Activated CD4-positive, alpha-beta memory T cell treated with anti-CD3 and anti-CD28 coated beads for 36 hours (primary cell): Measurements from ENCODE around the gene DCANP1. TPM values are rescaled to one million over a fixed set of nuclear protein-coding genes. Genes with fewer than 3 reads are reported as not detected.

ENCODE experiments used
- CTCF ChIA-PET: fragments of 350-600 bp; sonication (Branson Sonifier 250); formaldehyde crosslinking; loops from one replicate; lab custom pipeline; 2021; ENCODE audit warnings: antibody characterized with exemption, inconsistent platforms; lab: Charles Lee
- POLR2A ChIA-PET: fragments of 350-600 bp; sonication (Branson Sonifier 250); formaldehyde crosslinking; loops from one replicate; lab custom pipeline; 2021; ENCODE audit warnings: antibody characterized with exemption; lab: Charles Lee
- DNase-seq: peaks from one replicate; pipeline ENCODE4 v3.0.0-alpha.2; 2020
- H3K27ac Mint-ChIP-seq: one replicate; pipeline ENCODE4 v1.8.0; 2021; ENCODE audit warnings: mixed read lengths
- H3K27me3 Mint-ChIP-seq: one replicate; pipeline ENCODE4 v1.8.0; 2021; ENCODE audit warnings: mixed read lengths
- H3K36me3 Mint-ChIP-seq: one replicate; pipeline ENCODE4 v1.8.0; 2021; ENCODE audit warnings: mixed read lengths
- H3K4me1 Mint-ChIP-seq: one replicate; pipeline ENCODE4 v1.8.0; 2021; ENCODE audit warnings: low read depth, mixed read lengths
- H3K4me3 Mint-ChIP-seq: one replicate; pipeline ENCODE4 v1.8.0; 2021; ENCODE audit warnings: mild to moderate bottlenecking, mixed read lengths
- H3K9me3 Mint-ChIP-seq: one replicate; pipeline ENCODE4 v1.8.0; 2021; ENCODE audit warnings: mixed read lengths
- intact Hi-C: fragments of 100-400 bp; cut with micrococcal nuclease; formaldehyde crosslinking; loops from one replicate; pipeline ENCODE4 v1.15.1; 2023
- total RNA-seq, 2 experiments: library from RNA; stranded (reverse); gene quantifications; one replicate each; pipeline ENCODE4 v1.2.3, GENCODE V29; 2021

Gene DCANP1
- total RNA-seq, 2 experiments from 2014 or later = not detected

DNA sequence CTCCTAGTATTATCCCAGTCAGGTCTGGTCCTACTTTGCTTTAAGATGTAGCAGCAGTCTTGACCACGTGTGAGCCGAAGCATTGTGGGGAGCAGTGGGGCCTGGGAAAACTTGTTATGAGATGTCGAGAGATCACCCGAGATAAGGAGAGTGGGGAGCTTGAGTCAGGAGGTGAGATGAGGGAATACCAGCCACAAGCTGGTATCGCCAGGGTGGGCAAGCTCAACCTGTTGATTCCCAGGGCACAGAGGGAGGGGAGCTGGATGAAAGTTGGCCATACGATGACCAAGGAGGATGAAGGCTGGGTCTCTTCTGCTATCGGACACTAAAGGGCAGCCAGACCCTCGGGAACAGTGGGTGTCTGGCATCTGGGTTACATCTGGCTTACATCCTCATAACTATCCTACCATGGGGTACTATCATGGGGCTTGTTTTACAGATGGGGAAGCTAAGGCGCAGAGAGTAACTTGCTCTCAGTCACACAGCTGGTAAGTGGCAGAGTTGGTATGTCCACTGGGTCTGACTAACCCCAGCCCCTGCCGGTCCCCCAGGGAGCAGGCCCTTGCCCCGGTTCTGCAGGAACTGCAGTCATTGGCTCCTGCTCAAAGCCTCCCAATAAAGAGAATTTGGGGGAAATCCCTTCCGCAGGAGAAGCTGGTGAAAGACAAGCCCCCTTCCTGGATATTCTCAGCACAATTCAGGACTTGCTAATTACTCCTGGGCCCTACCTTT lies 18.4 kb upstream of the DCANP1 start:
- Mint-ChIP-seq H3K4me1 (peaks cover 5% of the 10 kb centered on the region), H3K27ac (no peak overlapping the region), H3K9me3 (no peaks in the 10 kb centered on the region), H3K4me3 (no peak overlapping the region), H3K27me3 (peaks cover 30% of the 10 kb centered on the region), H3K36me3 (no peaks in the 10 kb centered on the region)
- DNase-seq = no peak
- ChIA-PET CTCF (interaction anchor here (0.6 to 14.2 kb wide), 15 partner anchors 9 to 364 kb away, joined by 3 to 434 read pairs (median 5); partner anchors contain the start of gene CXCL14), POLR2A (no interaction called here)
- intact Hi-C loops = loop anchor here (1.0 to 10.0 kb wide), 2 partner anchors 87 to 369 kb away; partner anchors contain the start of gene SLC25A48

DNA sequence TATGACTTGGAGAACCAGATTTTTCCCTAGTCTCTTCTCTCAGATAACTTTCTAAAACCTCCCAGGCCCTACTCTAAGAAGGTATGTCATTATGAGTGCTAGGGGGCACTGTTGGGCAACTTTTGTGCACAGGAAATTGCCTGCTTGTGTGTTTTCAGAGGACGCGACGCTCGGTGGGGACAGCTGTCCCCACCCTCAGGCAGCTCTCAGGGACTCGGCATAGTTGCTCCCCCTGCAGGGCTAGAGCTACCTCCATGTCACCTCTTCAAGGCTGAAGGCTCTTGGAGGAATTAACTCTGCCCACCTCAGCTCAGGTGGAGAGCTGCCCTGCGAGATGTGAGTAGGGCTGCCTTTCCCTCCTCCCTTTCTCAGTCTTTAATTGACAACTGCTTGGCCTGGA lies 15.2 kb upstream of the DCANP1 start:
- peaks cover 5% of the 10 kb centered on the region for H3K4me1 Mint-ChIP-seq
- DNase-seq = peak; percentile 66
- POLR2A ChIA-PET = interaction anchor here (0.6 kb wide), 1 partner anchor 197 kb away, joined by 3 read pairs; no protein-coding TSS in a partner anchor
- H3K27ac Mint-ChIP-seq = no peak overlapping the region
- no peak overlapping the region for H3K4me3 Mint-ChIP-seq
- H3K27me3 Mint-ChIP-seq = peaks cover 30% of the 10 kb centered on the region
- H3K9me3 Mint-ChIP-seq = no peaks in the 10 kb centered on the region
- CTCF ChIA-PET = interaction anchor here (0.7 to 14.2 kb wide), 10 partner anchors 10 to 368 kb away, joined by 3 to 434 read pairs (median 5); partner anchors contain the start of genes DCANP1 and TIFAB
- H3K36me3 Mint-ChIP-seq = no peaks in the 10 kb centered on the region
- intact Hi-C loops = loop anchor here (1.0 to 10.0 kb wide), 2 partner anchors 89 to 372 kb away; partner anchors contain the start of gene SLC25A48

DNA sequence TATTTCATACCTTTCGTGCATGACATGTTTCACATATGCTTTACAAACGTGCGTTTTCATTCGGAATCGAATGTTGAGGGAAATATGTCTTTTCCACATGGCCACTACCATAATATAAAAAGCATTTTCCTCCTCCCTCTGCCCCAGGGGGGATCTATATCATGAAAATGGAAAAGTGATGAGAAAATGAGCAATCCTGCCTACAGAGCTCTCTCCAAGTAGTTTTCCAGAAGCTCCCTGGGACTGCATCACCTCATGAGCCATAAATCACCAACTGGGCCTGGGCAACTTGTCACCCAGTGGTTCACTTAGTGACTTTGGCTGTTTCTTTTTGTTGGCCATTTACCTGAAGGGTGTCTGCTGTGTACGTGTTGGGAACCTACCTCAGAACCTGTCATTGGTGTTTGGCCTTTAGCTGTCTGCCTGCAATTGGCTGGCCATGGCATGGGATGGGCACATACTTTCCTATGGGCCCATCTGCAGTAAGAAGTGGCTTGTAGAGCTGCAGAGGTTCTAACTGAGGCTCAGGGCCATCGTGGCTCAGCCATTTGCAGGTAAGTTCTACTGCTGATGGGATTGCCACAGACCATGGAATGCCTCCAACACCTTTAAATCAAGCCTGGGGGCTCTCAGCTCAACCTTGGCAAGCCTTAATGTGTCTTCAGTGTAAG lies 14.5 kb upstream of the DCANP1 start:
- Mint-ChIP-seq H3K4me3 (no peak overlapping the region), H3K36me3 (no peaks in the 10 kb centered on the region), H3K27me3 (peaks cover 30% of the 10 kb centered on the region), H3K4me1 (peaks cover 5% of the 10 kb centered on the region), H3K9me3 (no peaks in the 10 kb centered on the region), H3K27ac (no peak overlapping the region)
- POLR2A ChIA-PET = interaction anchor here (0.6 to 1.2 kb wide), 2 partner anchors 90 to 197 kb away, joined by 3 to 6 read pairs; no protein-coding TSS in a partner anchor
- CTCF ChIA-PET = interaction anchor here (1.1 to 14.2 kb wide), 7 partner anchors 10 to 369 kb away, joined by 3 to 434 read pairs (median 8); partner anchors contain the start of genes DCANP1 and TIFAB
- intact Hi-C loops = loop anchor here (1.0 to 10.0 kb wide), 2 partner anchors 90 to 373 kb away; partner anchors contain the start of gene SLC25A48
- DNase-seq = no peak

DNA sequence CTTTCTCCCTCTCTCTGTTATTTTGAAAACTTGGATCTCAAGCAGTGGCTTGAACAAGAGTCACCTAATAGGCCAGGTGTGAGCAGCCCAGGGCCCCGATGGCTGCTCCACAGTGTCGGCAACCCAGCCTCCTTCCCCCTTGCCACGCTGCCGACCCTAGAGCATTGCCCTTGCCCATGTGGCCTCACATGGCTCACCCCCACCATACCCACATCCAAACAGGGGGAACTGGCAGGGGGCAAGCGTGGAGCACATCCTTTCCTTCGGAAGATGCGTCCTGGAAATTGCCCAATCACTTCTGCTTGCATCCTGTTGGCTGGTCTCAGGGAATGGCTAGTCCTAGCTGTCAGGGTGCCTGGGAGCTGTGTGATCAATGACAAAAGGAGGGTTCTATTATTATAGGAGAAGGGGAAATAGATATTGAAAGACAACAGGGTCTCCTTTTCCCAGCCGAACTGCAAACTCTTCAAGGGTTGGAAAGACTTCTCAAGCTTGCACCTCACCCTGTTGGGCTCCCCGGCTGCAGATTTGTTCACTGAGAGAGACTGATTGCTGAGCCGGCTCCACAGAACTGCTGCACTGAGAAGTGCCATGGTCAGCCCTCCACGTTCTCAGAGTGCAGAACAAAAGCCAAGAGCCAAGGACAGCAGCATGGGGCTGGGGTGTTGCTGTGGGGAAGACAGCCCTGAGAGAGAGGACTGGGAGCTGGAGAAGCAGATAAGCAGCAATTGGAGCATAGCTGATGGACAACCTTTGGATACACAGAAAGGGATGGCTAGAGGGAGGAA lies 13.3 kb upstream of the DCANP1 start:
- H3K4me3 Mint-ChIP-seq = no peak overlapping the region
- ChIA-PET POLR2A (interaction anchor here (1.2 kb wide), 1 partner anchor 91 kb away, joined by 6 read pairs; no protein-coding TSS in a partner anchor), CTCF (interaction anchor here (0.7 to 14.2 kb wide), 4 partner anchors 11 to 107 kb away, joined by 3 to 434 read pairs (median 132); no protein-coding TSS in a partner anchor)
- H3K36me3 Mint-ChIP-seq = no peaks in the 10 kb centered on the region
- DNase-seq = no peak
- no peaks in the 10 kb centered on the region for H3K9me3 Mint-ChIP-seq
- H3K4me1 Mint-ChIP-seq = no peaks in the 10 kb centered on the region
- H3K27me3 Mint-ChIP-seq = peaks cover 25% of the 10 kb centered on the region
- intact Hi-C loops = loop anchor here (10.0 kb wide), 1 partner anchor 374 kb away; the partner anchor contains the start of gene SLC25A48
- H3K27ac Mint-ChIP-seq = no peak overlapping the region

DNA sequence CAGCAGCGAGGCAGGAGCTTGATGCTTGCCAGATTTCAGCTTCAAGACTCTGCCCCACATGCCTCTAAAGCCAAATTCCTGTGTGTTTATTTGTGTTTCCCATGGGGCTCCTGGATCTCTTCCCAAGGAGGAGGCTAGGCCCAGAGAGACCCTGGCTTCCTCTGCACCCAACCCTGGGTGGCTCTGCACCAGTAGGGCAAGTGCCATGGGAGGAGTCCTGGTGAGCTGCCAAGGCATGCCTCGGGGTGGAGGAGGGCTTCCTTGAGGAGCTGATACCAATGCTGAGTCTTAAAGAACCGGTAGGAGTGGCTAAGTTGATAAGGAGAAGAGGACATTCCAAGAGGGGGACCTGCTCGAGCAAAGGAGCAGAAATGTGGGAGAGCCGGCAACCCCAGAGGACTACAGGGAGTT lies 11.8 kb upstream of the DCANP1 start:
- intact Hi-C loops = no loop called here
- H3K4me3 Mint-ChIP-seq = no peak overlapping the region
- no peaks in the 10 kb centered on the region for H3K9me3 Mint-ChIP-seq

DNA sequence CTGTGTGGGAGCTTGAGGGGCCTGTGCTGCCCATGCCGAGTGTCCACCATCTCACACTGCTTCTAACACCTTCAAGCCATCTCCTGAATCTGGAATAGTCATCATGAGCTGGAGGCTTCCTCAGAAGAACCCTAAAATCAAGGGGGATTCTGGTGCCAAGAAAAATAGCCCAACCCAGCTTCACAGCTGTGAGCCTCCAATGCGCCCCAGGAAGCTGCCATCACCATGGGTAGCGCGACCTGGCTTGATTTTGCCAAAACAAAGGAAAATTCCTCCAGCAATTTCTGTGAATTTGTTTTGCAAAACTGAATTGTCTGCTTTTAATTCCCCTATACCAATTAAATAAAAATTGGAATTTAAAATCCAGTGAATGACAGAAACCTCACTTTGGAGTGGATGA lies 11.2 kb upstream of the DCANP1 start:
- Mint-ChIP-seq H3K4me3 (no peak overlapping the region), H3K36me3 (no peaks in the 10 kb centered on the region), H3K27me3 (peaks cover 14% of the 10 kb centered on the region), H3K9me3 (no peaks in the 10 kb centered on the region), H3K27ac (no peak overlapping the region), H3K4me1 (no peaks in the 10 kb centered on the region)
- DNase-seq = no peak
- ChIA-PET CTCF (interaction anchor here (0.9 to 14.2 kb wide), 14 partner anchors 7 to 372 kb away, joined by 3 to 434 read pairs (median 6); partner anchors contain the start of gene DCANP1), POLR2A (no interaction called here)
- intact Hi-C loops = no loop called here

More for the DNA sequence above, 11.8 kb upstream of the DCANP1 start:
- H3K36me3 Mint-ChIP-seq = no peaks in the 10 kb centered on the region
- H3K27ac Mint-ChIP-seq = no peak overlapping the region
- H3K4me1 Mint-ChIP-seq = no peaks in the 10 kb centered on the region
- H3K27me3 Mint-ChIP-seq = peaks cover 18% of the 10 kb centered on the region
- ChIA-PET CTCF (interaction anchor here (1.2 to 14.2 kb wide), 7 partner anchors 7 to 112 kb away, joined by 5 to 434 read pairs (median 14); partner anchors contain the start of gene DCANP1), POLR2A (no interaction called here)
- DNase-seq = no peak

DNA sequence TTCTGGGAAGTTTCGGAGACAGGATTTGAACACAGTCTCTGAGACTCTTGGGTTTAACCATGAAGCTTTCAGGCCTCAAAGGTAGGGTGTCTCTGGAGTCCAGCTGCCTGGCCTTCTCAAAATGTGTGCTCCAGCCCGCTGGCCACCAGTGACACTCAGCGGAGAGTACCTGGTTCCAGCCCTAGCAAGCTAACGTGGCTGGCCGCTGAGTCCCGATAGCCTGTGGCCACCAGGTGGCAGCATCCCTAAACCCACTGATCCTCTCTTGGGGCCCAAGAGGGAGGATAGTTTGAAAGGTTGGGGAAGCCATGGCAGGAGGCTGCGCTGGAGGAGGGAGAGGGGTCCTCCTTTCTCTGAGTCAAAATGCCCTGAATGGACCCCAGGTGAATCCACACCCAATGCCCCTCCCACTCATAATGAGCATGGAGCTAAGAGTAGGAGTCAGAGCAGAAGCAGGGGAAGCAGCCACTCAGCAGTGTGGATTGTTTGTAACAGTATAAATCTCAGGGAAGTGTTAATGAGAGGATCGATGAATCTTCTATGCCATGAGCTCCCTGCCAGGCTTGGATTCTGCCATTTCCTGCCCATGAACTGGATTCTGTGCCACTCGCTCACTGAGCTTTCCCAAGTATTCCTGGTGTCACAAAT lies 10.4 kb upstream of the DCANP1 start:
- Mint-ChIP-seq H3K27me3 (peaks cover 14% of the 10 kb centered on the region), H3K9me3 (no peaks in the 10 kb centered on the region), H3K4me3 (no peak overlapping the region), H3K4me1 (no peaks in the 10 kb centered on the region), H3K36me3 (no peaks in the 10 kb centered on the region), H3K27ac (no peak overlapping the region)
- ChIA-PET POLR2A (interaction anchor here (1.1 kb wide), 1 partner anchor 109 kb away, joined by 3 read pairs; no protein-coding TSS in a partner anchor), CTCF (interaction anchor here (0.6 to 14.2 kb wide), 27 partner anchors 8 to 738 kb away, joined by 3 to 434 read pairs (median 5); partner anchors contain the start of gene DCANP1)
- intact Hi-C loops = no loop called here
- peak; percentile 75 for DNase-seq

DNA sequence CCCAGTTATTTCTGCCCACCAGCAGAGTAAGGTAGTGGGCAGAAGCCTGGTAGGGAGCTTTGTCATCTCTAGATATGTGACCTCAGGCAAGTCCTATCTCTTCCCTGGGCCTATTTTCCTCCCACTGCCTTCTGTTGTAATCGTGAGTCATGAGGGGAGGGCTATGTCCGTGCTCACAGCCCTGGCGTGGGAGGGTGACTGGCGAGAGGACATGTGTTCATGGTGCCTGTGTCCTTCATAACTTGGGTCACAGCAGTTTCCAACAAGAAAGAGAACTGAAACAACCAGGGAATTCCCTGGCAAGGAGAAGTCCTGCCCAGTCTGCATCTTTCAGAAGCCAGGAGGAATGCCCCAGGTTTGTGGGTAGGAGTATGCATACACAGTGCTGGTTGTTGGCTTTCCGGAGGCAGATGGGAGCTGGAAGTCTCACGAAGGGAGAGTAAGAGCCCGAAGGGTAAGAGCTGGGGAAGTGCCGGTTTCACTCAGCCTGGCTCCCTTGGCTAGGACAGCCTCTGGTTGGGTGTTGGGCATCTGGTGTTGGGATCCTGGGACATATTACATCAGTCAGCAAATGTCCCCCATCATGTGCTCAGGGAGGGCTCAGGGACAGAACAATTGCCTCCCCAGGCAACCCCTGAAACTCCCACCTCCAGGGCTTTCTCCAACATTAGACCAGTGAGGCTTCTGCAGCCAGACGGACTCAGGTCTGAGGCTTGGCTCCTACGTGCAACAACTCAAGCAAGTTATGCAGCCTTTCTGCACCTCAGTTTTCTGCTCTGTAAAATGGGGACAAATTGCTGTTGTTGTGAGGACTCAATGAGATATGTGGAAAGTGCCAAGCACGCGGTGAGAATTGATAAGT lies 9.3 kb upstream of the DCANP1 start:
- Mint-ChIP-seq H3K9me3 (no peaks in the 10 kb centered on the region), H3K27me3 (peaks cover 14% of the 10 kb centered on the region), H3K4me3 (no peak overlapping the region), H3K4me1 (no peaks in the 10 kb centered on the region), H3K27ac (no peak overlapping the region), H3K36me3 (no peaks in the 10 kb centered on the region)
- ChIA-PET CTCF (interaction anchor here (1.0 to 14.2 kb wide), 15 partner anchors 7 to 374 kb away, joined by 3 to 434 read pairs (median 5); partner anchors contain the start of gene DCANP1), POLR2A (interaction anchor here (1.1 kb wide), 1 partner anchor 110 kb away, joined by 3 read pairs; no protein-coding TSS in a partner anchor)
- peak; percentile 30 for DNase-seq
- intact Hi-C loops = no loop called here

DNA sequence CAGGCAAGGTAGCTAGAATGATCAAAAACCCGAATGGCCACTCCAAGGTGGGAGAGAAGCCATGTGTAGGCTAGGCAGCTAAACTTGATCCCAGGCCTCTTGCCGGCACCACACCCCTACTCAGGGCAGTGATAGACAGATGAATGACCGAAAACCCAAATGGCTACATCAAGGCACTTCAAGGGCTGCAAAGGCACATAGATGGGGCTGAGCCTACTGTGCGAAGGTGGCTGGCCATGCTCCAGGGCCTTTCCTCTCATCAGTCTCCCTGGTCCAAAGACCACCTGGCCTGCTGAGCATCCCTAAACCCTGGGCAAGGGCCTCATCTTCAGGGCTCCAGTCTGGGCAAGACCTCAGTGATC lies 8.7 kb upstream of the DCANP1 start:
- no peaks in the 10 kb centered on the region for H3K4me1 Mint-ChIP-seq
- intact Hi-C loops = no loop called here
- CTCF ChIA-PET = interaction anchor here (1.5 to 14.2 kb wide), 7 partner anchors 10 to 113 kb away, joined by 3 to 434 read pairs (median 15); no protein-coding TSS in a partner anchor
- no peak overlapping the region for H3K27ac Mint-ChIP-seq
- POLR2A ChIA-PET = no interaction called here
- H3K36me3 Mint-ChIP-seq = no peaks in the 10 kb centered on the region
- no peak overlapping the region for H3K4me3 Mint-ChIP-seq
- no peaks in the 10 kb centered on the region for H3K9me3 Mint-ChIP-seq
- peaks cover 14% of the 10 kb centered on the region for H3K27me3 Mint-ChIP-seq
- DNase-seq = no peak

DNA sequence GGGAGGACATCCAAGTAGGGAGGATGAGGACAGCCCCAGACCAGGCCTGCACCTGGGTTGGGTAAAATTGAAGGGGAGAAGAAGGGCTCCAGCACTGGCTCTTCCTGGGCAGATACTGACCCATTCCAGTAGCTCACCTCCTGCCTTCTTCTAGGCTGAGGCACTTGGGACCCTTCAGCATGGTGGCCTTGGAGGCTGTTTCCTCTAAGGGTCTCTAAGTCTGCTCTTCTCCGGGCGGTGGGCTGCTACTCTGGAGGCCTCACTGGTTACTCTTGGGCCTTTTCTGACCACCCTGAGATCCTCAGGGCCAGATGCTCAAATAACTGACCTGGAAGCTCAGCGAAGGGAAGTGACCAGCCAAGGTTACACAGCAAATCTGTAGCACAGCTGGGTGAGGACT lies 7.8 kb upstream of the DCANP1 start:
- ChIA-PET CTCF (interaction anchor here (0.9 to 14.2 kb wide), 6 partner anchors 9 to 114 kb away, joined by 3 to 434 read pairs (median 6); no protein-coding TSS in a partner anchor), POLR2A (no interaction called here)
- Mint-ChIP-seq H3K27me3 (peaks cover 14% of the 10 kb centered on the region), H3K4me1 (no peaks in the 10 kb centered on the region), H3K4me3 (no peak overlapping the region), H3K36me3 (no peaks in the 10 kb centered on the region), H3K27ac (no peak overlapping the region), H3K9me3 (no peaks in the 10 kb centered on the region)
- DNase-seq = no peak
- intact Hi-C loops = no loop called here
